Measurements from ENCODE around the gene L3MBTL4.

GRCh38 chr18:6200204-6200774, 214.4 kb downstream of the L3MBTL4 start:
- TF ChIP-seq CTCF (conservative IDR thresholded peaks at IDR 0.05; ENCODE audit: low read length) (no peak), EZH2phosphoT487 (IDR thresholded peaks at IDR 0.05; ENCODE audit: borderline replicate concordance, low read depth, low read length) (no peak)
